Neural progenitor cell (in vitro differentiated cells): ENCODE data around the gene CFAP74. TPM values are rescaled to one million over a fixed set of nuclear protein-coding genes. Genes with fewer than 3 reads are reported as not detected.

Experiments used
- DNase-seq: peaks from one replicate; pipeline ENCODE4 v3.0.0-alpha.2; 2016; ENCODE audit warnings: low spot score
- H2AFZ ChIP-seq: fragments of 200-600 bp; sonication (generic); replicated peaks from 2 replicates; pipeline ENCODE4 v1.6.1; 2016; ENCODE audit warnings: antibody characterized with exemption
- H3F3A ChIP-seq: fragments of 200-600 bp; sonication (generic); 2 replicates; pipeline ENCODE4 v1.6.1; 2016; ENCODE audit warnings: antibody characterized with exemption, low read depth
- H3K27ac ChIP-seq: fragments of 200-600 bp; sonication (generic); 2 replicates; pipeline ENCODE4 v1.5.1; 2016; ENCODE audit warnings: mild to moderate bottlenecking
- H3K27me3 ChIP-seq: fragments of 200-600 bp; sonication (generic); 2 replicates; pipeline ENCODE4 v1.6.1; 2016; ENCODE audit warnings: mild to moderate bottlenecking, moderate library complexity
- H3K36me3 ChIP-seq: fragments of 200-600 bp; sonication (generic); 2 replicates; pipeline ENCODE4 v1.5.1; 2016
- H3K4me1 ChIP-seq: fragments of 200-600 bp; sonication (generic); 2 replicates; pipeline ENCODE4 v1.6.1; 2016; ENCODE audit warnings: mixed run types
- H3K4me2 ChIP-seq: fragments of 200-600 bp; sonication (generic); 2 replicates; pipeline ENCODE4 v1.6.1; 2016
- H3K4me3 ChIP-seq: fragments of 200-600 bp; sonication (generic); 2 replicates; pipeline ENCODE4 v1.5.1; 2016
- H3K79me2 ChIP-seq: fragments of 200-600 bp; sonication (generic); 2 replicates; pipeline ENCODE4 v1.6.1; 2016; ENCODE audit warnings: low read depth
- H3K9ac ChIP-seq: fragments of 200-600 bp; sonication (generic); 2 replicates; pipeline ENCODE4 v1.6.1; 2016
- H3K9me3 ChIP-seq: fragments of 200-600 bp; sonication (generic); 2 replicates; pipeline ENCODE4 v1.5.1; 2016; ENCODE audit warnings: low read depth
- H4K20me1 ChIP-seq: fragments of 200-600 bp; sonication (generic); 2 replicates; pipeline ENCODE4 v1.6.1; 2016; ENCODE audit warnings: low read depth
- H3K27ac Mint-ChIP-seq: 3 replicates; pipeline ENCODE4 v1.8.0; 2021; ENCODE audit warnings: mixed read lengths
- H3K27me3 Mint-ChIP-seq: 2 replicates; pipeline ENCODE4 v1.8.0; 2022; ENCODE audit warnings: low read depth, mild to moderate bottlenecking, inconsistent platforms, moderate library complexity, mixed read lengths; ENCODE audit not compliant: insufficient read depth
- H3K36me3 Mint-ChIP-seq: 3 replicates; pipeline ENCODE4 v1.8.0; 2021; ENCODE audit warnings: mixed read lengths
- H3K4me1 Mint-ChIP-seq: 3 replicates; pipeline ENCODE4 v1.8.0; 2021; ENCODE audit warnings: mixed read lengths
- H3K4me3 Mint-ChIP-seq: 3 replicates; pipeline ENCODE4 v1.8.0; 2021; ENCODE audit warnings: mild to moderate bottlenecking, moderate library complexity, mixed read lengths
- H3K9me3 Mint-ChIP-seq: 3 replicates; pipeline ENCODE4 v1.8.0; 2020; ENCODE audit warnings: mixed read lengths
- CTCF ChIP-seq: fragments of 200-600 bp; sonication (generic); IDR thresholded peaks from 2 replicates; pipeline ENCODE4 v1.5.1; 2017; ENCODE audit warnings: antibody characterized with exemption, mild to moderate bottlenecking
- EZH2 ChIP-seq: fragments of 200-600 bp; sonication (generic); IDR thresholded peaks from 2 replicates; pipeline ENCODE4 v1.6.1; 2017; ENCODE audit warnings: antibody characterized with exemption, mild to moderate bottlenecking, moderate library complexity
- EZH2phosphoT487 ChIP-seq: fragments of 200-600 bp; sonication (generic); IDR thresholded peaks from 2 replicates; pipeline ENCODE4 v1.6.1; 2017; ENCODE audit warnings: antibody characterized with exemption
- total RNA-seq: library from RNA; depleted of rRNA; stranded (reverse); fragments of >200 nt; gene quantifications from 2 replicates; pipeline ENCODE4 v1.2.3, GENCODE V29; 2015; ENCODE audit warnings: low replicate concordance

The CFAP74 gene
- total RNA-seq, 1 donor from 2014 or later = not detected

GRCh38 chr1:1899266-1899966 lies 104.2 kb downstream of the CFAP74 start:
- Histone ChIP-seq H3K4me1 (peaks cover 11% of the 10 kb centered on the region), H3F3A (peaks cover 12% of the 10 kb centered on the region), H3K27ac (no peak overlapping the region), H3K4me2 (no peak overlapping the region), H3K9ac (no peak overlapping the region), H3K36me3 (no peaks in the 10 kb centered on the region), H4K20me1 (no peaks in the 10 kb centered on the region), H3K4me3 (no peak overlapping the region), H3K9me3 (no peaks in the 10 kb centered on the region), H3K27me3 (no peaks in the 10 kb centered on the region), H2AFZ (no peak overlapping the region), H3K79me2 (no peaks in the 10 kb centered on the region)
- H3K4me3 Mint-ChIP-seq = no peak overlapping the region
- no peaks in the 10 kb centered on the region for H3K36me3 Mint-ChIP-seq
- DNase-seq = peak; percentile 45
- peaks cover 5% of the 10 kb centered on the region for H3K9me3 Mint-ChIP-seq
- H3K27ac Mint-ChIP-seq = no peak overlapping the region
- peaks cover 8% of the 10 kb centered on the region for H3K27me3 Mint-ChIP-seq
- peaks cover 14% of the 10 kb centered on the region for H3K4me1 Mint-ChIP-seq
- TF ChIP-seq EZH2phosphoT487 (no peak), CTCF (peak; percentile 34), EZH2 (no peak)

- Histone ChIP-seq H2AFZ (no peak overlapping the region), H3K36me3 (no peaks in the 10 kb centered on the region), H3K4me2 (no peak overlapping the region), H3K79me2 (no peaks in the 10 kb centered on the region), H3K4me3 (no peak overlapping the region), H3K9ac (no peak overlapping the region), H3K27me3 (no peaks in the 10 kb centered on the region), H4K20me1 (no peaks in the 10 kb centered on the region), H3K27ac (no peak overlapping the region), H3K4me1 (peaks cover 13% of the 10 kb centered on the region), H3K9me3 (no peaks in the 10 kb centered on the region), H3F3A (peaks cover 12% of the 10 kb centered on the region)
- Mint-ChIP-seq H3K4me3 (no peak overlapping the region), H3K4me1 (peaks cover 18% of the 10 kb centered on the region), H3K27ac (no peak overlapping the region), H3K36me3 (no peaks in the 10 kb centered on the region), H3K27me3 (peaks cover 8% of the 10 kb centered on the region), H3K9me3 (peaks cover 5% of the 10 kb centered on the region)
- TF ChIP-seq CTCF (no peak), EZH2phosphoT487 (no peak), EZH2 (no peak)
- no peak for DNase-seq
Measured at GRCh38 chr1:1898246-1898933, 105.2 kb downstream of the CFAP74 start.

- peaks cover 18% of the 10 kb centered on the region for H3K4me1 ChIP-seq
- Mint-ChIP-seq H3K9me3 (no peaks in the 10 kb centered on the region), H3K4me1 (peaks cover 33% of the 10 kb centered on the region)
Measured at GRCh38 chr1:1895456-1896336, 107.9 kb downstream of the CFAP74 start.

More at GRCh38 chr1:1895456-1896336, 107.9 kb downstream of the CFAP74 start:
- H3K27ac ChIP-seq = no peak overlapping the region
- H3K27me3 Mint-ChIP-seq = peaks cover 4% of the 10 kb centered on the region
- H3F3A ChIP-seq = peaks cover 23% of the 10 kb centered on the region
- no peak for DNase-seq
- H3K27ac Mint-ChIP-seq = no peak overlapping the region
- peak overlapping the region; percentile 21 for H3K4me3 Mint-ChIP-seq
- H3K9me3 ChIP-seq = no peaks in the 10 kb centered on the region
- no peak for TF ChIP-seq CTCF
- TF ChIP-seq EZH2phosphoT487 = no peak
- TF ChIP-seq EZH2 = no peak
- H3K36me3 Mint-ChIP-seq = no peaks in the 10 kb centered on the region
- peak overlapping the region; percentile 59 for H3K4me2 ChIP-seq
- no peaks in the 10 kb centered on the region for H3K36me3 ChIP-seq
- no peaks in the 10 kb centered on the region for H3K27me3 ChIP-seq
- H3K4me3 ChIP-seq = no peak overlapping the region
- no peak overlapping the region for H3K9ac ChIP-seq
- peaks cover 7% of the 10 kb centered on the region for H4K20me1 ChIP-seq
- peaks cover 16% of the 10 kb centered on the region for H3K79me2 ChIP-seq
- H2AFZ ChIP-seq = no peak overlapping the region
